Testis (tissue), 3 donors: Measurements from ENCODE around the gene RPS21. TPM values are rescaled to one million over a fixed set of nuclear protein-coding genes. Genes with fewer than 3 reads are reported as not detected.

ENCODE experiments used
- DNase-seq: peaks from one replicate; pipeline ENCODE4 v3.0.0-alpha.2; 2019
- H3K27ac ChIP-seq, 2 donors: fragments of 200-600 bp; sonication (generic); one replicate each; pipeline ENCODE4 v1.5.1; 2019
- H3K27me3 ChIP-seq: fragments of 200-600 bp; sonication (generic); one replicate; pipeline ENCODE4 v1.5.1; 2019
- H3K36me3 ChIP-seq: fragments of 200-600 bp; sonication (generic); one replicate; pipeline ENCODE4 v1.5.1; 2017; ENCODE audit warnings: low read depth; ENCODE audit errors: missing control alignments
- H3K4me1 ChIP-seq: fragments of 200-600 bp; sonication (generic); one replicate; pipeline ENCODE4 v1.5.1; 2019
- H3K4me3 ChIP-seq, 2 donors: fragments of 200-600 bp; sonication (generic); one replicate each; pipeline ENCODE4 v1.5.1; 2017 to 2019
- H3K9me3 ChIP-seq: fragments of 200-600 bp; sonication (generic); one replicate; pipeline ENCODE4 v1.5.1; 2017
- POLR2A ChIP-seq: fragments of 450-650 bp; IDR thresholded peaks from one replicate; pipeline ENCODE4 v1.6.1; 2017; ENCODE audit warnings: antibody characterized with exemption, mild to moderate bottlenecking, moderate library complexity
- WGBS, 2 donors: methylation state at CpG; one replicate each; pipeline ENCODE4 v1.1.5; 2018; 5-methylcytosine and 5-hydroxymethylcytosine counted together
- intact Hi-C: fragments of 100-400 bp; cut with DNase I; formaldehyde crosslinking; loops from one replicate; pipeline ENCODE4 v1.15.1; 2023; ENCODE audit warnings: low total_unique reads
- polyA plus RNA-seq: library from polyadenylated mRNA; stranded (reverse); fragments of 350-450 nt; fragmentation: Illumina TruSeq; extraction: RNeasy Lipid Tissue Mini Kit (QIAGEN cat#74804); gene quantifications from one replicate; pipeline ENCODE4 v1.2.3, GENCODE V29; 2014; ENCODE audit warnings: low read depth, low replicate concordance; ENCODE audit not compliant: insufficient read depth
- total RNA-seq, 2 donors: library from RNA; depleted of rRNA; stranded (reverse); fragments of >200 nt; gene quantifications; one replicate each; pipeline ENCODE4 v1.2.3, GENCODE V29; 2016
- TF ChIP-seq, protein P1 (sequence below), 3 experiments: fragments of 450-650 bp in 2 of 3; fragments of 200-600 bp in 1 of 3; sonication (generic) in 1 of 3; IDR thresholded peaks; one replicate each; pipeline ENCODE4 v1.5.1; 2016 to 2019; ENCODE audit warnings: antibody characterized with exemption in 3 of 3, mild to moderate bottlenecking in 2 of 3, moderate library complexity in 1 of 3

Gene RPS21
- total and polyA plus RNA-seq, 3 donors from 2014 or later: 548 to 1,387 (median 1,052) TPM

- DNase-seq: no peak
- WGBS, 2 donors: 89 to 92% methylated on average over 17 to 21 of the region's 21 CpGs
- Histone ChIP-seq H3K4me3 (no peak overlapping the region), H3K9me3 (no peaks in the 10 kb centered on the region), H3K27me3 (no peaks in the 10 kb centered on the region), H3K4me1 (peaks cover 12% of the 10 kb centered on the region), H3K36me3 (no peaks in the 10 kb centered on the region), H3K27ac (no peak overlapping the region)
- TF ChIP-seq POLR2A: no peak
- TF ChIP-seq, protein P1, sequence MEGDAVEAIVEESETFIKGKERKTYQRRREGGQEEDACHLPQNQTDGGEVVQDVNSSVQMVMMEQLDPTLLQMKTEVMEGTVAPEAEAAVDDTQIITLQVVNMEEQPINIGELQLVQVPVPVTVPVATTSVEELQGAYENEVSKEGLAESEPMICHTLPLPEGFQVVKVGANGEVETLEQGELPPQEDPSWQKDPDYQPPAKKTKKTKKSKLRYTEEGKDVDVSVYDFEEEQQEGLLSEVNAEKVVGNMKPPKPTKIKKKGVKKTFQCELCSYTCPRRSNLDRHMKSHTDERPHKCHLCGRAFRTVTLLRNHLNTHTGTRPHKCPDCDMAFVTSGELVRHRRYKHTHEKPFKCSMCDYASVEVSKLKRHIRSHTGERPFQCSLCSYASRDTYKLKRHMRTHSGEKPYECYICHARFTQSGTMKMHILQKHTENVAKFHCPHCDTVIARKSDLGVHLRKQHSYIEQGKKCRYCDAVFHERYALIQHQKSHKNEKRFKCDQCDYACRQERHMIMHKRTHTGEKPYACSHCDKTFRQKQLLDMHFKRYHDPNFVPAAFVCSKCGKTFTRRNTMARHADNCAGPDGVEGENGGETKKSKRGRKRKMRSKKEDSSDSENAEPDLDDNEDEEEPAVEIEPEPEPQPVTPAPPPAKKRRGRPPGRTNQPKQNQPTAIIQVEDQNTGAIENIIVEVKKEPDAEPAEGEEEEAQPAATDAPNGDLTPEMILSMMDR (IDR thresholded peaks at IDR 0.05): no peak
- intact Hi-C loops: no loop called here
These were observed 14.5 kb downstream of the RPS21 start for GRCh38 chr20:62401331-62401779.

DNA sequence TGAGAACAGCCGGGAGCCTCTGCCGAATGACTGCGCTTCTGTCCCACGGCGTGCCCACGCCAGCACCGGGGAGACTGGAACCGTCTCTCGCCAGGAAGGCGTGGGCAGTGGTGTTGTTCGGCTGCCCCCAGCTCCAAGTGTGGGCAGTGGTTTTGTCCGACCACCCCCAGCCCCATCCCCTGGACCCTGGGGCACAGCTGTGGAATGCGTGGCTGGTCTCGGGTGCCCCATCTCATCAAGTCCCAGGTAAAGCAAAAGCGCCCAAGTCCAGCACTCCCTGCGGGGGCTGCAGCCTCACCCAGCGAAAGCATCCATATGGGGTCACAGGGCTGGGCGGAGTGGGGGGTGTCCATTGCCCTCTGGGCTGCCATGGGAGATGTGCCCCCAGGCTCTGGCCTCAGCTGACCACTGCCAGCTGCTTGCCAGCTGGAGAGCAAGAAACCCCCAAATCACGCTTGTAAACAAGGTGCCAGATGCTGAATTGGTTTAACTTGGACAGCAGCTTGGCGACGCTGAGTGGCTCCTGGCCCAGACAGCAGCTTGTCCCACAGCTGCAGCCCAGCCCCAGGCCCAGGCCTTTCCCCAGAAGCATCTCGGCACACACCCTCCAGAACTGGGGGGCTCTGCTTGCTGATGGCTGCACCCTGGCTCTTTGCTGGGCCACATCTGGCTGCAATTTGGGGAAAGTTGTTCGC, 15.7 kb downstream of the RPS21 start:
- Histone ChIP-seq H3K4me1 (peaks cover 18% of the 10 kb centered on the region), H3K4me3 (no peak overlapping the region), H3K27me3 (no peaks in the 10 kb centered on the region), H3K36me3 (no peaks in the 10 kb centered on the region), H3K27ac (no peak overlapping the region), H3K9me3 (no peaks in the 10 kb centered on the region)
- 89 to 100% methylated on average over 10 to 23 of the region's 23 CpGs for WGBS, 2 donors
- TF ChIP-seq, protein P1 (IDR thresholded peaks at IDR 0.05): no peak
- TF ChIP-seq POLR2A: no peak
- intact Hi-C loops: no loop called here
- DNase-seq: no peak

DNA sequence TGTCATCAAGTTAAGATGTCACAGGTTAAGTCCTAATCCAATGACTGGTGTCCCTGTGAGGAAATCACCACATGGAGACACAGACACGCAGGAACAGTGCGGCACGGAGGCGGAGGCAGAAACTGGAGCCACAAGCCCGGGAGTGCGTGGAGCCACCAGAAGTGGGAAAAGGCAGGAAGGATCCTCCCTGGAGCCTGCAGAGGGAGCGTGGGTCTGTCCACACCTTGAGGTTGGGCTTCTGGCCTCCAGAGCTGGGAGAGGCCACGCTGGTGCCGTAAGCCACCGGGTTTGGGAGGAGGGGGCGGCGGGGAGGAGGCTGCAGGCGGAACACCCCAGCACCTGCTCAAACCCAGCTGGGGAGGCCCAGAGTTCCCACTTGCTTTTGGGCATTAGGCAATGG, 16.4 kb downstream of the RPS21 start:
- Histone ChIP-seq H3K4me3 (no peak overlapping the region), H3K9me3 (no peaks in the 10 kb centered on the region), H3K27ac (no peak overlapping the region), H3K4me1 (peaks cover 20% of the 10 kb centered on the region), H3K36me3 (no peaks in the 10 kb centered on the region), H3K27me3 (no peaks in the 10 kb centered on the region)
- no peak for TF ChIP-seq POLR2A
- TF ChIP-seq, protein P1 (IDR thresholded peaks at IDR 0.05): no peak
- 83 to 85% methylated on average over 13 of the region's 13 CpGs for WGBS, 2 donors
- intact Hi-C loops: no loop called here
- no peak for DNase-seq

- Histone ChIP-seq H3K36me3 (no peaks in the 10 kb centered on the region), H3K4me3 (no peak overlapping the region), H3K9me3 (no peaks in the 10 kb centered on the region), H3K27me3 (no peaks in the 10 kb centered on the region), H3K27ac (no peak overlapping the region), H3K4me1 (peaks cover 20% of the 10 kb centered on the region)
- TF ChIP-seq, protein P1 (IDR thresholded peaks at IDR 0.05): no peak
- no peak for TF ChIP-seq POLR2A
- intact Hi-C loops: no loop called here
- DNase-seq: no peak
- WGBS, 2 donors: 78 to 83% methylated on average over 2 to 9 of the region's 9 CpGs
These were observed 17.3 kb downstream of the RPS21 start for GRCh38 chr20:62404112-62404665.

DNA sequence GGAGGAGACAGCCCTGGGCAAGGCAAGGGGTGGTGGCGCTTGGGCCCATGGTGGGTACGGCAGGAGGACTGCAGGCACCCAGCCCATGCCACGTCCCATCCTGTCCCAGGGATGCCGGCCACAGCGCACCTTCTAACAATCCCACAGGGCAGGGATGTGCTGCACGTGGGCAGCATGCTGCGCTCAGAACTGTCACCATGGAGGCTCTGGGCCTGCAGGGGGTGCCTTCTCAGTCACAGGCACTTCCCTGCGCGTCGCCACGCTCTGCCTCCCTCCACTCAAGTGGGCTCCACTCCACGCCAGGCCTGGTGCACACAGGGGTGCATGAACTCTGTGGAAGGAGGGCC, 17.8 kb downstream of the RPS21 start:
- no peak for TF ChIP-seq POLR2A
- TF ChIP-seq, protein P1 (IDR thresholded peaks at IDR 0.05): no peak
- WGBS, 2 donors: 90 to 94% methylated on average over 12 of the region's 12 CpGs
- no peaks in the 10 kb centered on the region for H3K36me3 ChIP-seq
- intact Hi-C loops: no loop called here
- DNase-seq: no peak
- H3K27me3 ChIP-seq: no peaks in the 10 kb centered on the region
- no peaks in the 10 kb centered on the region for H3K9me3 ChIP-seq
- H3K27ac ChIP-seq: no peak overlapping the region
- peaks cover 22% of the 10 kb centered on the region for H3K4me1 ChIP-seq
- H3K4me3 ChIP-seq: no peak overlapping the region
